Keratinocyte (primary cell): ENCODE results near the gene CAMSAP1.

Experiments used
- EZH2 ChIP-seq: IDR thresholded peaks from one replicate; pipeline ENCODE4 v1.6.1; 2012; ENCODE audit warnings: inconsistent platforms, mild to moderate bottlenecking, low read length, moderate library complexity
- TF ChIP-seq, protein P1 (sequence below), 3 experiments: IDR thresholded peaks in 1 of 3; conservative IDR thresholded peaks in 1 of 3; optimal IDR thresholded peaks in 1 of 3; 2 replicates in 2 of 3; 3 replicates in 1 of 3; pipeline versions ENCODE3 to v1.5.1; 2011; ENCODE audit warnings: low read length in 3 of 3, mild to moderate bottlenecking in 3 of 3, moderate library complexity in 2 of 3, control low read depth in 1 of 3, inconsistent platforms in 1 of 3; ENCODE audit not compliant: insufficient read depth in 2 of 3; ENCODE audit errors: extremely low read depth in 1 of 3

- TF ChIP-seq, protein P1, sequence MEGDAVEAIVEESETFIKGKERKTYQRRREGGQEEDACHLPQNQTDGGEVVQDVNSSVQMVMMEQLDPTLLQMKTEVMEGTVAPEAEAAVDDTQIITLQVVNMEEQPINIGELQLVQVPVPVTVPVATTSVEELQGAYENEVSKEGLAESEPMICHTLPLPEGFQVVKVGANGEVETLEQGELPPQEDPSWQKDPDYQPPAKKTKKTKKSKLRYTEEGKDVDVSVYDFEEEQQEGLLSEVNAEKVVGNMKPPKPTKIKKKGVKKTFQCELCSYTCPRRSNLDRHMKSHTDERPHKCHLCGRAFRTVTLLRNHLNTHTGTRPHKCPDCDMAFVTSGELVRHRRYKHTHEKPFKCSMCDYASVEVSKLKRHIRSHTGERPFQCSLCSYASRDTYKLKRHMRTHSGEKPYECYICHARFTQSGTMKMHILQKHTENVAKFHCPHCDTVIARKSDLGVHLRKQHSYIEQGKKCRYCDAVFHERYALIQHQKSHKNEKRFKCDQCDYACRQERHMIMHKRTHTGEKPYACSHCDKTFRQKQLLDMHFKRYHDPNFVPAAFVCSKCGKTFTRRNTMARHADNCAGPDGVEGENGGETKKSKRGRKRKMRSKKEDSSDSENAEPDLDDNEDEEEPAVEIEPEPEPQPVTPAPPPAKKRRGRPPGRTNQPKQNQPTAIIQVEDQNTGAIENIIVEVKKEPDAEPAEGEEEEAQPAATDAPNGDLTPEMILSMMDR (optimal IDR thresholded peaks at IDR 0.05 in 1 of 3, IDR thresholded peaks at IDR 0.05 in 1 of 3, conservative IDR thresholded peaks at IDR 0.05 in 1 of 3; ENCODE audit: extremely low read depth in 1 of 3, insufficient read depth in 2 of 3, low read length in 3 of 3), result no peak
- no peak for TF ChIP-seq EZH2
Observed at GRCh38 chr9:135826188-135826545, 81.2 kb downstream of the CAMSAP1 start.
